HepG2 (cell line): ENCODE results near the gene RDH11. TPM values are rescaled to one million over a fixed set of nuclear protein-coding genes. Genes with fewer than 3 reads are reported as not detected.

Experiments used
- ATAC-seq: fragments of 200-7000 bp; cut with Tn5 transposase; 3 replicates; pipeline ENCODE4 v1.9.1; 2020; ENCODE audit warnings: mild to moderate bottlenecking, moderate library complexity
- BruUV-seq: library from RNA; stranded (reverse); fragments of 400-500 nt; replicated peaks from 2 replicates; lab custom pipeline; 2021; lab: Mats Ljungman, UMichigan
- CTCF ChIA-PET: fragments of 300-600 bp; formaldehyde crosslinking; extraction: SDS; loops from one replicate; lab custom pipeline; 2021; ENCODE audit warnings: low total read pairs, inconsistent platforms, low intra/inter-chr PET ratio; lab: Yijun Ruan, JAX
- POLR2A ChIA-PET: fragments of 350-600 bp; sonication (Branson Sonifier 250); formaldehyde crosslinking; loops from one replicate; lab custom pipeline; 2020; ENCODE audit warnings: antibody characterized with exemption, inconsistent platforms; lab: Yijun Ruan, JAX
- DNase-seq: peaks from one replicate; pipeline ENCODE4 v3.0.0-alpha.2; 2015; ENCODE audit warnings: low spot score
- FAIRE-seq: peaks from 3 replicates; lab custom pipeline; 2011; peaks lifted over from hg19 to GRCh38; lab: Jason Lieb, UNC
- H2AFZ ChIP-seq: one replicate; pipeline ENCODE4 v1.6.1; 2011; ENCODE audit warnings: low read length, inconsistent platforms
- H3K27ac ChIP-seq: fragments of 300-600 bp; 3 replicates; pipeline ENCODE4 v1.8.0; 2011; ENCODE audit warnings: mixed run types, mild to moderate bottlenecking, mixed read lengths, low read length, inconsistent platforms; ENCODE audit not compliant: insufficient read depth; ENCODE audit errors: extremely low read length
- H3K27me3 ChIP-seq, 2 experiments: fragments of 200-600 bp in 1 of 2; 2 replicates in 1 of 2; 3 replicates in 1 of 2; pipeline versions ENCODE4 v1.6.0 to v1.8.0; 2011; ENCODE audit warnings: low read length in 2 of 2, mild to moderate bottlenecking in 2 of 2, moderate library complexity in 2 of 2, inconsistent platforms in 1 of 2; ENCODE audit not compliant: insufficient read depth in 2 of 2, control insufficient read depth in 1 of 2
- H3K36me3 ChIP-seq, 2 experiments: fragments of 200-600 bp in 1 of 2; replicated peaks in 1 of 2; 2 replicates in 1 of 2; 3 replicates in 1 of 2; pipeline versions ENCODE4 v1.5.1 to v1.8.0; 2011; ENCODE audit warnings: low read length in 2 of 2, inconsistent platforms in 1 of 2; ENCODE audit not compliant: insufficient read depth in 2 of 2, control insufficient read depth in 1 of 2
- H3K4me1 ChIP-seq: 2 replicates; pipeline ENCODE4 v1.5.1; 2012; ENCODE audit warnings: low read length, inconsistent platforms; ENCODE audit not compliant: insufficient read depth
- H3K4me2 ChIP-seq: 2 replicates; pipeline ENCODE4 v1.6.0; 2011; ENCODE audit warnings: low read depth, low read length, inconsistent platforms
- H3K4me3 ChIP-seq, 3 experiments: fragments of 200-600 bp in 1 of 3; sonication (generic), shearing (Covaris generic) in 1 of 3; replicated peaks in 1 of 3; 2 replicates each; pipeline ENCODE4 v1.5.1; 2011 to 2016; ENCODE audit warnings: low read length in 3 of 3, inconsistent platforms in 2 of 3, low read depth in 2 of 3, mild to moderate bottlenecking in 2 of 3, control low read depth in 1 of 3, mixed read lengths in 1 of 3; ENCODE audit not compliant: insufficient read depth in 1 of 3
- H3K79me2 ChIP-seq: one replicate; pipeline ENCODE4 v1.6.1; 2011; ENCODE audit warnings: low read length, inconsistent platforms; ENCODE audit not compliant: insufficient read depth
- H3K9ac ChIP-seq: 2 replicates; pipeline ENCODE4 v1.6.0; 2011; ENCODE audit warnings: mild to moderate bottlenecking, low read depth, low read length, inconsistent platforms; ENCODE audit not compliant: insufficient read depth
- H3K9me3 ChIP-seq: 2 replicates; pipeline ENCODE4 v1.5.1; 2012; ENCODE audit warnings: mild to moderate bottlenecking, low read length
- H4K20me1 ChIP-seq: 2 replicates; pipeline ENCODE4 v1.6.0; 2011; ENCODE audit warnings: inconsistent platforms, mild to moderate bottlenecking, low read length, moderate library complexity; ENCODE audit not compliant: insufficient read depth
- ARID2 ChIP-seq: sonication (generic); formaldehyde crosslinking; IDR thresholded peaks from 2 replicates; pipeline ENCODE4 v1.8.1; 2022; ENCODE audit warnings: mild to moderate bottlenecking, missing genetic modification reagents, borderline replicate concordance
- ARNT ChIP-seq: fragments of 450-650 bp; IDR thresholded peaks from 2 replicates; pipeline ENCODE4 v1.6.1; 2017
- ATM ChIP-seq: fragments of 450-650 bp; IDR thresholded peaks from 2 replicates; pipeline ENCODE4 v1.7.1; 2017; ENCODE audit warnings: mild to moderate bottlenecking, borderline replicate concordance
- GMEB2 ChIP-seq: IDR thresholded peaks from 2 replicates; pipeline ENCODE4 v1.6.1; 2016; ENCODE audit warnings: missing biosample characterization, missing genetic modification reagents, low read depth
- GTF2F1 ChIP-seq: fragments of 150-350 bp; IDR thresholded peaks from 2 replicates; pipeline ENCODE4 v1.6.1; 2014; ENCODE audit warnings: low read length
- MAFF ChIP-seq: IDR thresholded peaks from 2 replicates; pipeline ENCODE4 v1.6.1; 2011; ENCODE audit warnings: low read depth, low read length, improper control_type of control experiment
- MTF1 ChIP-seq: sonication (generic); formaldehyde crosslinking; IDR thresholded peaks from 2 replicates; pipeline ENCODE4 v1.5.0; 2020; ENCODE audit warnings: missing genetic modification reagents
- POLR2AphosphoS2 ChIP-seq: IDR thresholded peaks from 2 replicates; pipeline ENCODE4 v1.6.1; 2011; ENCODE audit warnings: low read depth, low read length, improper control_type of control experiment
- SETDB1 ChIP-seq: sonication (generic); formaldehyde crosslinking; IDR thresholded peaks from 2 replicates; pipeline ENCODE4 v1.5.1; 2020; ENCODE audit warnings: missing genetic modification reagents, mild to moderate bottlenecking, borderline replicate concordance
- SUZ12 ChIP-seq: fragments of 150-350 bp; IDR thresholded peaks from 2 replicates; pipeline ENCODE4 v1.6.1; 2014; ENCODE audit warnings: low read depth, low read length
- ZNF709 ChIP-seq: sonication (generic); formaldehyde crosslinking; IDR thresholded peaks from 2 replicates; pipeline ENCODE4 v1.5.0; 2020; ENCODE audit warnings: mild to moderate bottlenecking, missing genetic modification reagents
- ZNF773 ChIP-seq: sonication (generic); formaldehyde crosslinking; IDR thresholded peaks from 2 replicates; pipeline ENCODE4 v1.4.0; 2020; ENCODE audit warnings: missing genetic modification reagents, borderline replicate concordance
- WGBS: methylation state at CpG from one replicate; pipeline ENCODE4 v1.1.6; 2017; ENCODE audit warnings: low lambda C conversion rate; 5-methylcytosine and 5-hydroxymethylcytosine counted together
- in situ Hi-C: cut with HindIII; loops from 2 replicates; pipeline ENCODE4 v1.10.0; 2017; ENCODE audit warnings: low pct_unique_long_range_greater_than_20kb; ENCODE audit not compliant: extremely low pct_ligation_motif_present
- intact Hi-C: fragments of 100-400 bp; cut with micrococcal nuclease; formaldehyde crosslinking; loops from one replicate; pipeline ENCODE4 v1.10.0; 2022; ENCODE audit not compliant: unreplicated experiment
- polyA plus RNA-seq, 8 experiments: library from polyadenylated mRNA; depleted of rRNA in 3 of 8; stranded (reverse) in 7 of 8; unstranded in 1 of 8; fragments of >200 nt; fragmentation: Illumina TruSeq in 4 of 8; extraction: Trizol in 4 of 8; gene quantifications; 2 replicates each; pipeline versions ENCODE4 v1.2.1 to v1.2.3, GENCODE V29; 2011 to 2016; ENCODE audit warnings: low read depth in 4 of 8, missing spikeins in 1 of 8, mixed read lengths in 1 of 8; ENCODE audit not compliant: insufficient read depth in 1 of 8
- total RNA-seq, 5 experiments: library from RNA; depleted of rRNA; stranded (reverse); fragments of >200 nt; fragmentation: Illumina TruSeq; extraction: Trizol; gene quantifications; 2 replicates each; pipeline ENCODE4 v1.2.3, GENCODE V29; 2016; ENCODE audit warnings: low read depth in 1 of 5

Gene RDH11
- total and polyA plus RNA-seq, 2 of the 13 experiments (the other 11 are each of a cell fraction or from before 2014, with no cell fraction given): 106 to 131 TPM

DNA sequence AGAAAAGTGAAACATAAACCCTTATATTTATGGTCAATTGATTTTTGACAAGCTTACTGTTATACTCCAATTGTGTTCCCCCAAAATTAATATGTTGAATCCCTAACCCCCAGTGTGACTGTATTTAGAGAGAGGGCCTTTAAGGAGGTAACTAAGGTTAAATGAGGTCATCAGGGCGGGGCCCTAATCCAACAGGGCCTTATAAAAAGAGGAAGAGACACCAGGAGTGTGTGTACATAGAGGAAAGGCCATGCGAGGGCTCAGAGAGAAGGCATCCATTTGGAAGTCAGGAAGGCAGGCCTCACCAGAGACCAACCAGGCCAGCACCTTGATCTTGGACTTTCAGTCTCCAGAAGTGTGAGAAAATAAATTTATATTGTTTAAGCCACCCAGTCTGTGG, 14.6 kb downstream of the RDH11 start:
- Histone ChIP-seq H3K4me3 (no peak overlapping the region), H2AFZ (no peak overlapping the region), H4K20me1 (no peaks in the 10 kb centered on the region), H3K27me3 (no peaks in the 10 kb centered on the region), H3K36me3 (peaks cover 18 to 84% of the 10 kb centered on the region in 2 experiments), H3K4me1 (no peaks in the 10 kb centered on the region), H3K79me2 (peaks cover 10% of the 10 kb centered on the region), H3K4me2 (no peak overlapping the region), H3K9me3 (no peaks in the 10 kb centered on the region), H3K9ac (no peak overlapping the region), H3K27ac (no peak overlapping the region)
- FAIRE-seq (no peak), DNase-seq (no peak), ATAC-seq (no peak)
- CTCF ChIA-PET: no interaction called here
- intact Hi-C loops (no loop called here), in situ Hi-C loops (no loop called here)
- POLR2A ChIA-PET: no interaction called here
- TF ChIP-seq GMEB2 (no peak), SETDB1 (CRISPR knock-in tag) (no peak), MAFF (no peak), GTF2F1 (no peak), MTF1 (CRISPR knock-in tag) (no peak), ATM (no peak), ZNF773 (CRISPR knock-in tag) (no peak), SUZ12 (no peak), ARNT (no peak), POLR2AphosphoS2 (no peak), ARID2 (CRISPR knock-in tag) (no peak), ZNF709 (CRISPR knock-in tag) (no peak)
- no TSS peak for BruUV-seq
- WGBS: 95% methylated on average over 2 of the region's 2 CpGs
